Endometrium (tissue), 2 donors: ENCODE results near the gene GAL3ST2.
"Not testable (repeated sequence)": the region's sequence is repeated elsewhere in the genome, so short reads cannot be mapped to it uniquely, and the experiment has no call there.

ENCODE experiments used
- FAIRE-seq: peaks from 2 replicates; lab custom pipeline; 2012; peaks lifted over from hg19 to GRCh38; lab: Jason Lieb, UNC
- donor health status: control.
- donor health status: control.

The GAL3ST2 gene

GRCh38 chr2:241820625-241821384, 44.2 kb downstream of the GAL3ST2 start:
- no peak for FAIRE-seq

- no peak for FAIRE-seq
Observed at GRCh38 chr2:241821460-241822263, 45.0 kb downstream of the GAL3ST2 start.

- FAIRE-seq, result no peak
Observed at GRCh38 chr2:241822264-241822623, 45.6 kb downstream of the GAL3ST2 start.

GRCh38 chr2:241823531-241824437, 47.2 kb downstream of the GAL3ST2 start:
- not testable (repeated sequence) for FAIRE-seq

GRCh38 chr2:241827394-241827793, 50.8 kb downstream of the GAL3ST2 start:
- no peak for FAIRE-seq

GRCh38 chr2:241833101-241833663, 56.6 kb downstream of the GAL3ST2 start:
- no peak for FAIRE-seq

GRCh38 chr2:241833756-241834526, 57.3 kb downstream of the GAL3ST2 start:
- not testable (repeated sequence) for FAIRE-seq

GRCh38 chr2:241834527-241835210, 58.0 kb downstream of the GAL3ST2 start:
- no peak for FAIRE-seq

GRCh38 chr2:241835611-241836010, 59.0 kb downstream of the GAL3ST2 start:
- no peak for FAIRE-seq

GRCh38 chr2:241836292-241836691, 59.7 kb downstream of the GAL3ST2 start:
- FAIRE-seq, result no peak

- no peak for FAIRE-seq
Observed at GRCh38 chr2:241837197-241837965, 60.8 kb downstream of the GAL3ST2 start.

GRCh38 chr2:241841181-241842066, 64.8 kb downstream of the GAL3ST2 start:
- FAIRE-seq, result no peak

- FAIRE-seq, result no peak
Observed at GRCh38 chr2:241842067-241842415, 65.4 kb downstream of the GAL3ST2 start.

GRCh38 chr2:241842620-241843211, 66.1 kb downstream of the GAL3ST2 start:
- FAIRE-seq, result no peak

GRCh38 chr2:241843321-241844065, 66.9 kb downstream of the GAL3ST2 start:
- FAIRE-seq, result no peak

- FAIRE-seq, result no peak
Observed at GRCh38 chr2:241844066-241844728, 67.6 kb downstream of the GAL3ST2 start.
